ENCODE data around the gene GOLT1B.

Gene GOLT1B

DNA sequence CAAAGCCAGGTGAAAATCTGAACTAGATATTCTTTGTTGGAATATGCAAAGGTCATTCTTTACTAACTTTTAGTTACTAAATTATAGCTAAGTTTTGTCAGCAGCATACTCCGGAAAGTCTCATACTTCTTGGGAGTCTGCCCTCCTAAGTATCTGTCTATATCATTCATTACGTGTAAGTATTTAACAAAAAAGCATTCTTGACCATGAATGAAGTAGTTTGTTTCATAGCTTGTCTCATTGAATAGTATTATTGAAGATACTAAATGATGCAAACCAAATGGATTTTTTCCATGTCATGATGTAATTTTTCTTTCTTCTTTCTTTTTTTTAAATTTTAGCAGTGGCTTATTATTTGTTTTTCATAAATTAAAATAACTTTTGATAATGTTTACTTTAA, 14.7 kb downstream of the GOLT1B start:
- DNase-seq (ENCODE audit: low read depth) = no peak
- no peak overlapping the region for H3K4me3 ChIP-seq (ENCODE audit: low read depth, low read length)
- TF ChIP-seq, protein P1, sequence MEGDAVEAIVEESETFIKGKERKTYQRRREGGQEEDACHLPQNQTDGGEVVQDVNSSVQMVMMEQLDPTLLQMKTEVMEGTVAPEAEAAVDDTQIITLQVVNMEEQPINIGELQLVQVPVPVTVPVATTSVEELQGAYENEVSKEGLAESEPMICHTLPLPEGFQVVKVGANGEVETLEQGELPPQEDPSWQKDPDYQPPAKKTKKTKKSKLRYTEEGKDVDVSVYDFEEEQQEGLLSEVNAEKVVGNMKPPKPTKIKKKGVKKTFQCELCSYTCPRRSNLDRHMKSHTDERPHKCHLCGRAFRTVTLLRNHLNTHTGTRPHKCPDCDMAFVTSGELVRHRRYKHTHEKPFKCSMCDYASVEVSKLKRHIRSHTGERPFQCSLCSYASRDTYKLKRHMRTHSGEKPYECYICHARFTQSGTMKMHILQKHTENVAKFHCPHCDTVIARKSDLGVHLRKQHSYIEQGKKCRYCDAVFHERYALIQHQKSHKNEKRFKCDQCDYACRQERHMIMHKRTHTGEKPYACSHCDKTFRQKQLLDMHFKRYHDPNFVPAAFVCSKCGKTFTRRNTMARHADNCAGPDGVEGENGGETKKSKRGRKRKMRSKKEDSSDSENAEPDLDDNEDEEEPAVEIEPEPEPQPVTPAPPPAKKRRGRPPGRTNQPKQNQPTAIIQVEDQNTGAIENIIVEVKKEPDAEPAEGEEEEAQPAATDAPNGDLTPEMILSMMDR (IDR thresholded peaks at IDR 0.05; ENCODE audit: low read depth, low read length, missing control alignments) = no peak
- in situ Hi-C loops (cut with HindIII; ENCODE audit: low sequenced_read_pairs) = no loop called here

DNA sequence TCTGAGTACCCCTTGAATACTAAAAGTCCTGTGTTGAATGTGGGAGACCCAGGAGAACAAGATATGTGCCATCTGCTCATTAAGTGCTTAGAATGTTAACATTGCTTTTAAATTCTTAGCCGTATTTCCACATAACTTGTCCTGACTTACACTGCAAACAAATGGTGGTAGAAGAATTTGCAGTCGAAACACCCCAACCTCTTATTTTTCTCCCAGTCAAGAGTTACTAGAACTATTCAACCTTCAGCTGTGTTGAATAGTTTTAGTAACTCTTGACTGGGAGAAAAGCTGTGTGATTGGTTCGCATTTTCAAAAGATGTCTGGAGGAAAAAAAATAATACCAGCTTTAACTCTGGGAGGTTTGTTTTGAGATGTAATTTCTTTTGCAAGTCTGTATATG, 16.9 kb downstream of the GOLT1B start:
- TF ChIP-seq, protein P1 (IDR thresholded peaks at IDR 0.05; ENCODE audit: low read depth, low read length, missing control alignments) = no peak
- no peak overlapping the region for H3K4me3 ChIP-seq (ENCODE audit: low read depth, low read length)
- in situ Hi-C loops (cut with HindIII; ENCODE audit: low sequenced_read_pairs) = no loop called here
- DNase-seq (ENCODE audit: low read depth) = no peak

DNA sequence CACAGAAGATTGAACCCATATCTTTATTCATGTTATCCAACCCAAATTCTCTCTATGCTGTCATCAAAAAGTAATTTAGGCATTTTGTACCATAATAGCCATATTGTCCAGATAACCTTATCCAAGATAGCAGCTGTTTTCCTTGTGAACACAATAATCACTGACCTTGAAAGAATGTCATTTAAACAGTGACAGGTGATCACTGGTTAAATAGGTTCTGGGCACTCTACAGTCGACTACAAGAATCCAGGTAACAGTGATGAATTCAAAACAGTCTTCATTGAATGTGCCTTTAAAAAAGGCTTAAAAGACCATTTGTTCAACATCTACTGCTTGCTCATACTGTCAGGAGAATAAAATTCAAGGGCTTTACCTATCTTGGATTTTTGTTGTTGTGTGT, 20.0 kb downstream of the GOLT1B start:
- TF ChIP-seq, protein P1 (IDR thresholded peaks at IDR 0.05; ENCODE audit: low read depth, low read length, missing control alignments) = no peak
- no peak overlapping the region for H3K4me3 ChIP-seq (ENCODE audit: low read depth, low read length)
- in situ Hi-C loops (cut with HindIII; ENCODE audit: low sequenced_read_pairs) = no loop called here
- no peak for DNase-seq (ENCODE audit: low read depth)

DNA sequence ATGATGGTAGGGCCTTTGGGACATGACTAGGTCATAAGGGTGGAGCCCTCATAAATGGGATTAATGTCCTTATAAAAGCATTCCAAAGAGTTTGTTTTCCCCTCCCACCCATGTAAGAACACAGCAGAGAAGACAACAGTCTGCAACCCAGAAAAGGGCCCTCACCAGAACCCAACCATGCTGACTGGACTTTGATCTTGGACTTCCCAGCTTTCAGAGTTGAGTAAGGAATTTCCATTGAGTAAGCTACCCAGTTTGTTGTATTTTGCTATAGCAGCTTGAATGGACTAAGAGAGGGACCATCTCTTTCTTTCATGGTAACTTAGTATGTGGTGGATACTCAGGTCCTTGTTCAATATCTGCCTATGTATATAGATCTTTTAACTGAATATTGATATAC, 21.6 kb downstream of the GOLT1B start:
- H3K4me3 ChIP-seq (ENCODE audit: low read depth, low read length) = no peak overlapping the region
- no peak for DNase-seq (ENCODE audit: low read depth)
- TF ChIP-seq, protein P1 (IDR thresholded peaks at IDR 0.05; ENCODE audit: low read depth, low read length, missing control alignments) = no peak
- in situ Hi-C loops (cut with HindIII; ENCODE audit: low sequenced_read_pairs) = no loop called here

DNA sequence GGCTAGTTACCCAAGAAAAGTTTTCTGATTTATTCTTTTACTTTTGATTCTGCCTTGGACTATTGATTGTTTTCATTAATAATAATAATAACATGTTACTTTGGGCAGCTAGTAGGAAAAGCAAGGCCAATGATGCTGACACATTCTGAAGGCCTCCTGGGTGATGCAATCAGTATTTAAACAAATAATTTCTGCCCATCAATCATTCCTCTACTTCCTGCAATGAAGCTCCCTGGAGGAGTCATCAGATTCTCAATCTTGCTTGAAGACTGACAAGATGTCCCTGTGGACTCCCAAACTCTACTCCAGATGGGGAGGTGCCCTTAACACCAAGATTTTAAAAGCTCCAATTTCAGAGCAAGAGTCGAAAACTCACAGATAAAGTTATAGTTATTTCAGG, 24.5 kb downstream of the GOLT1B start, which contains the start of gene SPX:
TSS of gene SPX (plus strand) at position 244 of the 400 bp plus-strand sequence. CDS start 177 bp downstream, outside the sequence.
- H3K4me3 ChIP-seq (ENCODE audit: low read depth, low read length) = peak within 1 kb of the TSS; percentile 63
- TF ChIP-seq, protein P1 (IDR thresholded peaks at IDR 0.05; ENCODE audit: low read depth, low read length, missing control alignments) = no peak
- in situ Hi-C loops (cut with HindIII; ENCODE audit: low sequenced_read_pairs) = no loop called here
- no peak for DNase-seq (ENCODE audit: low read depth)

DNA sequence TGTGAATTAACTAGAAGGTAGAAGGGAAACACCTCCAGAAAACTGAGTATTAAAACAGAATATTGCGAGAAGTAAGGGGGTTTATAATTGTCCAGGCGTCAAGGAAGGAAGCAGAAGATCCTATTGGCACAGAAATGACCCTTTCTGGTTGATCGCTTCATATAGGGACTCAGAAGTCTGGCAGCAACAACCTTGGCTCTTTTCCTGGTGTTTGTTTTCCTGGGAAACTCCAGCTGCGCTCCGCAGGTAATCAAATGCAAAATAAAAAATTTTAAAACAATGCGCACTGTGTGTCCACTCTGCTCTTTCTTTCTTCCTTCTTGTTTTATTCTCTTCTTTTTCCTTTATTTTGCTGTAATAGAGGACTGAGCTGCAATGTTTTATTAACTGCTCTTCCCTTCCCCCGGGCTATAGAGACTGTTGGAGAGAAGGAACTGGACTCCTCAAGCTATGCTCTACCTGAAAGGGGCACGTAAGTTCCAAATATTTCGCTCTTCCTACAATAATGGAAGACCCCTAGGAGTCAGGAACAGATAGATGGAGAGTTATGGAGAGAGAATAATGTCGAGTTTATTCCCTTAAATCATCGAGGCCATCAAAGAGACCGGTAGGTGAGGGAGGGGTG, 25.2 kb downstream of the GOLT1B start:
- in situ Hi-C loops (cut with HindIII; ENCODE audit: low sequenced_read_pairs) = no loop called here
- H3K4me3 ChIP-seq (ENCODE audit: low read depth, low read length) = peak overlapping the region; percentile 63
- TF ChIP-seq, protein P1 (IDR thresholded peaks at IDR 0.05; ENCODE audit: low read depth, low read length, missing control alignments) = no peak
- no peak for DNase-seq (ENCODE audit: low read depth)

Measured in astrocyte of the cerebellum (primary cell).